ENCODE results near the gene AGPAT4. TPM values are rescaled to one million over a fixed set of nuclear protein-coding genes. Genes with fewer than 3 reads are reported as not detected.

Gene AGPAT4
- total RNA-seq, 2 experiments from 2014 or later, result 0.95 to 1.3 TPM

GRCh38 chr6:161254126-161254463, 19.8 kb downstream of the AGPAT4 start:
- ChIA-PET CTCF (ENCODE audit: unreplicated experiment) (no interaction called here), POLR2A (no interaction called here)
- Histone ChIP-seq H3K9me3 (ENCODE audit: low read length) (no peaks in the 10 kb centered on the region), H3K4me1 (ENCODE audit: insufficient read depth, low read length, poor library complexity, severe bottlenecking) (no peaks in the 10 kb centered on the region), H3K27ac (ENCODE audit: low read depth, low read length, poor library complexity, severe bottlenecking) (no peak overlapping the region), H3K4me3 (ENCODE audit: low read depth, low read length, poor library complexity, severe bottlenecking) (no peak overlapping the region), H3K4me2 (ENCODE audit: low read length) (no peak overlapping the region), H3K79me2 (ENCODE audit: insufficient read depth, low read depth, low read length) (no peaks in the 10 kb centered on the region), H4K20me1 (ENCODE audit: insufficient read depth, low read length) (no peaks in the 10 kb centered on the region), H2AFZ (ENCODE audit: low read length) (no peak overlapping the region), H3K36me3 (ENCODE audit: insufficient read depth, low read length) (no peaks in the 10 kb centered on the region), H3K9me2 (ENCODE audit: insufficient read depth, low read length) (no peaks in the 10 kb centered on the region)
- BruUV-seq (replicated peaks), result no TSS peak
- DNase-seq (ENCODE audit: low spot score), result no peak
- intact Hi-C loops (cut with micrococcal nuclease; ENCODE audit: unreplicated experiment), result no loop called here
- TF ChIP-seq, protein P1, sequence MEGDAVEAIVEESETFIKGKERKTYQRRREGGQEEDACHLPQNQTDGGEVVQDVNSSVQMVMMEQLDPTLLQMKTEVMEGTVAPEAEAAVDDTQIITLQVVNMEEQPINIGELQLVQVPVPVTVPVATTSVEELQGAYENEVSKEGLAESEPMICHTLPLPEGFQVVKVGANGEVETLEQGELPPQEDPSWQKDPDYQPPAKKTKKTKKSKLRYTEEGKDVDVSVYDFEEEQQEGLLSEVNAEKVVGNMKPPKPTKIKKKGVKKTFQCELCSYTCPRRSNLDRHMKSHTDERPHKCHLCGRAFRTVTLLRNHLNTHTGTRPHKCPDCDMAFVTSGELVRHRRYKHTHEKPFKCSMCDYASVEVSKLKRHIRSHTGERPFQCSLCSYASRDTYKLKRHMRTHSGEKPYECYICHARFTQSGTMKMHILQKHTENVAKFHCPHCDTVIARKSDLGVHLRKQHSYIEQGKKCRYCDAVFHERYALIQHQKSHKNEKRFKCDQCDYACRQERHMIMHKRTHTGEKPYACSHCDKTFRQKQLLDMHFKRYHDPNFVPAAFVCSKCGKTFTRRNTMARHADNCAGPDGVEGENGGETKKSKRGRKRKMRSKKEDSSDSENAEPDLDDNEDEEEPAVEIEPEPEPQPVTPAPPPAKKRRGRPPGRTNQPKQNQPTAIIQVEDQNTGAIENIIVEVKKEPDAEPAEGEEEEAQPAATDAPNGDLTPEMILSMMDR (conservative IDR thresholded peaks at IDR 0.05; ENCODE audit: low read length), result no peak
- no peak for TF ChIP-seq EZH2phosphoT487 (IDR thresholded peaks at IDR 0.05; ENCODE audit: borderline replicate concordance, low read depth, low read length)

DNA sequence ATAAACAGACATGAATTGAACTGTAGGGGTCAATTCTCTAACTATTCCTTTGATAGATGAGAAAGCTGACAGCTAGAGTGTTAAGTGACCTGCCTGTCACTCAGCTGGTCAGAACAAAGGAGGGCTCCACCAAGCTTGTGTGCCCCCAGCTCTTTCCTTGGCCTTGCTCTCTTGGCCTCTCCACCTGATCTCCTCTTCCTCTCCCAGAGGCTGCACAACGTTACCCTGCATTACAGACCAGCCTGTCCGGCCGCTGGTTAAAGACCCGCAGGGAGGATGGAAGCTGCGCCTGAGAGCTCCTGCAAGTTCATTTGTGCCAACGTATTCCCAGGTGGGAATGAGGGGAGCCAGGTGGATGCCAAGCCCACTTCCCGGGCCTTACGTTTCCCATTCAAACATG, 22.5 kb downstream of the AGPAT4 start:
- DNase-seq (ENCODE audit: low spot score), result no peak
- CTCF ChIA-PET (ENCODE audit: unreplicated experiment), result no interaction called here

GRCh38 chr6:161249327-161249726, 24.5 kb downstream of the AGPAT4 start:
- TF ChIP-seq EZH2phosphoT487 (IDR thresholded peaks at IDR 0.05; ENCODE audit: borderline replicate concordance, low read depth, low read length), result no peak
- TF ChIP-seq, protein P1 (conservative IDR thresholded peaks at IDR 0.05; ENCODE audit: low read length), result no peak
- Histone ChIP-seq H3K4me1 (ENCODE audit: insufficient read depth, low read length, poor library complexity, severe bottlenecking) (no peaks in the 10 kb centered on the region), H3K79me2 (ENCODE audit: insufficient read depth, low read depth, low read length) (no peaks in the 10 kb centered on the region), H3K4me3 (ENCODE audit: low read depth, low read length, poor library complexity, severe bottlenecking) (no peak overlapping the region), H4K20me1 (ENCODE audit: insufficient read depth, low read length) (no peaks in the 10 kb centered on the region), H3K36me3 (ENCODE audit: insufficient read depth, low read length) (no peaks in the 10 kb centered on the region), H3K9me3 (ENCODE audit: low read length) (no peaks in the 10 kb centered on the region), H3K4me2 (ENCODE audit: low read length) (no peak overlapping the region), H3K27ac (ENCODE audit: low read depth, low read length, poor library complexity, severe bottlenecking) (no peak overlapping the region), H2AFZ (ENCODE audit: low read length) (no peak overlapping the region), H3K9me2 (ENCODE audit: insufficient read depth, low read length) (no peaks in the 10 kb centered on the region)
- no peak for DNase-seq (ENCODE audit: low spot score)
- ChIA-PET CTCF (ENCODE audit: unreplicated experiment) (no interaction called here), POLR2A (no interaction called here)
- BruUV-seq (replicated peaks), result no TSS peak
- intact Hi-C loops (cut with micrococcal nuclease; ENCODE audit: unreplicated experiment), result no loop called here

More for the DNA sequence above, 22.5 kb downstream of the AGPAT4 start:
- intact Hi-C loops (cut with micrococcal nuclease; ENCODE audit: unreplicated experiment), result no loop called here
- Histone ChIP-seq H3K4me3 (ENCODE audit: low read depth, low read length, poor library complexity, severe bottlenecking) (no peak overlapping the region), H3K4me2 (ENCODE audit: low read length) (no peak overlapping the region), H4K20me1 (ENCODE audit: insufficient read depth, low read length) (no peaks in the 10 kb centered on the region), H2AFZ (ENCODE audit: low read length) (no peak overlapping the region), H3K9me3 (ENCODE audit: low read length) (no peaks in the 10 kb centered on the region), H3K9me2 (ENCODE audit: insufficient read depth, low read length) (no peaks in the 10 kb centered on the region), H3K27ac (ENCODE audit: low read depth, low read length, poor library complexity, severe bottlenecking) (no peak overlapping the region), H3K79me2 (ENCODE audit: insufficient read depth, low read depth, low read length) (no peaks in the 10 kb centered on the region), H3K4me1 (ENCODE audit: insufficient read depth, low read length, poor library complexity, severe bottlenecking) (no peaks in the 10 kb centered on the region), H3K36me3 (ENCODE audit: insufficient read depth, low read length) (no peaks in the 10 kb centered on the region)
- BruUV-seq (replicated peaks), result no TSS peak
- POLR2A ChIA-PET, result interaction anchor here (0.8 to 1.2 kb wide), 2 partner anchors 43 to 205 kb away, joined by 3 read pairs; no protein-coding TSS in a partner anchor
- TF ChIP-seq, protein P1 (conservative IDR thresholded peaks at IDR 0.05; ENCODE audit: low read length), result no peak
